Measurements from ENCODE around the gene MEF2C. TPM values are rescaled to one million over a fixed set of nuclear protein-coding genes. Genes with fewer than 3 reads are reported as not detected.

The MEF2C gene
- total and polyA plus RNA-seq, 11 donors = 15.5 to 98.5 (median 56.2) TPM

- ATAC-seq (no peak), DNase-seq (no peak)
- WGBS, 4 donors = 87 to 92% (median 91%) methylated on average over 7 of the region's 7 CpGs
- intact Hi-C loops (cut with DNase I) = loop anchor here in 1 of 10 donors (10.0 kb wide), 1 partner anchor 80 kb away; no protein-coding TSS in a partner anchor
- Histone ChIP-seq H3K36me3 (peaks cover 0 to 65% (median 49%) of the 10 kb centered on the region in 9 donors), H3K4me3 (no peak overlapping the region), H3K27me3 (no peaks in the 10 kb centered on the region), H3K27ac (no peak overlapping the region), H3K9me3 (no peaks in the 10 kb centered on the region), H3K4me1 (peaks cover 0 to 26% (median 13%) of the 10 kb centered on the region in 12 donors)
- no peak for TF ChIP-seq POLR2A (IDR thresholded peaks at IDR 0.05)
- TF ChIP-seq, protein P1, sequence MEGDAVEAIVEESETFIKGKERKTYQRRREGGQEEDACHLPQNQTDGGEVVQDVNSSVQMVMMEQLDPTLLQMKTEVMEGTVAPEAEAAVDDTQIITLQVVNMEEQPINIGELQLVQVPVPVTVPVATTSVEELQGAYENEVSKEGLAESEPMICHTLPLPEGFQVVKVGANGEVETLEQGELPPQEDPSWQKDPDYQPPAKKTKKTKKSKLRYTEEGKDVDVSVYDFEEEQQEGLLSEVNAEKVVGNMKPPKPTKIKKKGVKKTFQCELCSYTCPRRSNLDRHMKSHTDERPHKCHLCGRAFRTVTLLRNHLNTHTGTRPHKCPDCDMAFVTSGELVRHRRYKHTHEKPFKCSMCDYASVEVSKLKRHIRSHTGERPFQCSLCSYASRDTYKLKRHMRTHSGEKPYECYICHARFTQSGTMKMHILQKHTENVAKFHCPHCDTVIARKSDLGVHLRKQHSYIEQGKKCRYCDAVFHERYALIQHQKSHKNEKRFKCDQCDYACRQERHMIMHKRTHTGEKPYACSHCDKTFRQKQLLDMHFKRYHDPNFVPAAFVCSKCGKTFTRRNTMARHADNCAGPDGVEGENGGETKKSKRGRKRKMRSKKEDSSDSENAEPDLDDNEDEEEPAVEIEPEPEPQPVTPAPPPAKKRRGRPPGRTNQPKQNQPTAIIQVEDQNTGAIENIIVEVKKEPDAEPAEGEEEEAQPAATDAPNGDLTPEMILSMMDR (IDR thresholded peaks at IDR 0.05) = no peak
These were observed 137.8 kb downstream of the MEF2C start for GRCh38 chr5:88745093-88745696.

- DNase-seq = no peak
- TF ChIP-seq, protein P1 (IDR thresholded peaks at IDR 0.05) = no peak
- no peak for TF ChIP-seq POLR2A (IDR thresholded peaks at IDR 0.05)
- Histone ChIP-seq H3K4me1 (peaks cover 0 to 36% (median 13%) of the 10 kb centered on the region in 12 donors), H3K9me3 (no peaks in the 10 kb centered on the region), H3K36me3 (peaks cover 0 to 52% (median 30%) of the 10 kb centered on the region in 9 donors), H3K27me3 (no peaks in the 10 kb centered on the region), H3K4me3 (no peak overlapping the region), H3K27ac (peak overlapping the region in 2 of 12 donors; percentile 6 to 14)
- intact Hi-C loops (cut with DNase I) = loop anchor here in 2 of 10 donors (5.0 to 10.0 kb wide), 2 partner anchors 81 to 84 kb away; no protein-coding TSS in a partner anchor
- WGBS, 4 donors = 14 to 37% (median 18%) methylated on average over 2 of the region's 2 CpGs
- ATAC-seq = peak in 2 of 4 donors; percentile 43 to 44
These were observed 139.7 kb downstream of the MEF2C start for GRCh38 chr5:88743231-88743834.

- ATAC-seq (no peak), DNase-seq (no peak)
- Histone ChIP-seq H3K36me3 (peaks cover 0 to 50% (median 25%) of the 10 kb centered on the region in 9 donors), H3K4me1 (peaks cover 0 to 40% (median 13%) of the 10 kb centered on the region in 12 donors), H3K27me3 (no peaks in the 10 kb centered on the region), H3K27ac (peak overlapping the region in 1 of 12 donors; percentile 1), H3K9me3 (no peaks in the 10 kb centered on the region), H3K4me3 (no peak overlapping the region)
- intact Hi-C loops (cut with DNase I) = loop anchor here in 2 of 10 donors (5.0 to 10.0 kb wide), 2 partner anchors 83 to 85 kb away; no protein-coding TSS in a partner anchor
- TF ChIP-seq, protein P1 (IDR thresholded peaks at IDR 0.05) = no peak
- no peak for TF ChIP-seq POLR2A (IDR thresholded peaks at IDR 0.05)
- WGBS, 4 donors = 68 to 75% (median 71%) methylated on average over 1 of the region's 1 CpG
These were observed 141.0 kb downstream of the MEF2C start for GRCh38 chr5:88741964-88742363.

- Histone ChIP-seq H3K4me3 (no peak overlapping the region), H3K36me3 (peaks cover 0 to 40% (median 13%) of the 10 kb centered on the region in 9 donors), H3K4me1 (peaks cover 0 to 45% (median 15%) of the 10 kb centered on the region in 12 donors), H3K9me3 (no peaks in the 10 kb centered on the region), H3K27ac (no peak overlapping the region), H3K27me3 (no peaks in the 10 kb centered on the region)
- DNase-seq = no peak
- WGBS, 4 donors = 79 to 88% (median 84%) methylated on average over 5 of the region's 5 CpGs
- peak in 1 of 4 donors; percentile 24 for ATAC-seq
- TF ChIP-seq, protein P1 (IDR thresholded peaks at IDR 0.05) = no peak
- TF ChIP-seq POLR2A (IDR thresholded peaks at IDR 0.05) = no peak
- intact Hi-C loops (cut with DNase I) = loop anchor here in 2 of 10 donors (5.0 to 10.0 kb wide), 2 partner anchors 84 to 87 kb away; no protein-coding TSS in a partner anchor
These were observed 142.3 kb downstream of the MEF2C start for GRCh38 chr5:88740604-88741185.
